K562 (cell line): ENCODE measurements around the gene SNX30. TPM values are rescaled to one million over a fixed set of nuclear protein-coding genes. Genes with fewer than 3 reads are reported as not detected.

Experiments
- ATAC-seq: fragments of 200-7000 bp; cut with Tn5 transposase; 3 replicates; pipeline ENCODE4 v1.9.1; 2020; ENCODE audit warnings: moderate library complexity
- BruUV-seq: library from RNA; stranded (reverse); fragments of 400-500 nt; replicated peaks from 2 replicates; lab custom pipeline; 2021; lab: Mats Ljungman, UMichigan
- CTCF ChIA-PET: fragments of 300-600 bp; formaldehyde crosslinking; extraction: SDS; loops from one replicate; lab custom pipeline; 2021; ENCODE audit warnings: low intra/inter-chr PET ratio; lab: Yijun Ruan, JAX
- POLR2A ChIA-PET: fragments of 300-600, 350-650 bp; sonication (Branson Sonifier 250); formaldehyde crosslinking; extraction: SDS; loops from one replicate; lab custom pipeline; 2021; ENCODE audit warnings: antibody characterized with exemption, inconsistent platforms; lab: Yijun Ruan, JAX
- DNase-seq, 4 experiments: peaks; one replicate each; pipeline versions ENCODE4 v3.0.0 to v3.0.0-alpha.2; 2011 to 2018; ENCODE audit warnings: low spot score in 3 of 4, mixed read lengths in 3 of 4; ENCODE audit errors: extremely low read depth in 1 of 4
- FAIRE-seq: peaks from 2 replicates; lab custom pipeline; 2011; peaks lifted over from hg19 to GRCh38; lab: Jason Lieb, UNC
- H2AFZ ChIP-seq: 2 replicates; pipeline ENCODE4 v1.6.0; 2011; ENCODE audit warnings: low read depth, low read length, control low read depth, inconsistent platforms
- H3K27ac ChIP-seq: fragments of 200-600 bp; 3 replicates; pipeline ENCODE4 v1.8.0; 2011; ENCODE audit warnings: low read depth, mild to moderate bottlenecking, control low read depth, inconsistent platforms, low read length, moderate library complexity, mixed read lengths; ENCODE audit errors: extremely low read depth
- H3K27me3 ChIP-seq, 2 experiments: fragments of 300-600 bp in 1 of 2; 2 replicates in 1 of 2; 3 replicates in 1 of 2; pipeline versions ENCODE4 v1.6.0 to v1.8.0; 2011; ENCODE audit warnings: inconsistent platforms in 2 of 2, low read length in 2 of 2, mild to moderate bottlenecking in 1 of 2, mixed read lengths in 1 of 2, moderate library complexity in 1 of 2; ENCODE audit not compliant: control insufficient read depth in 2 of 2, insufficient read depth in 2 of 2
- H3K36me3 ChIP-seq: fragments of 300-600 bp; 3 replicates; pipeline ENCODE4 v1.8.0; 2011; ENCODE audit warnings: mild to moderate bottlenecking, low read length, inconsistent platforms; ENCODE audit not compliant: control insufficient read depth, insufficient read depth
- H3K4me1 ChIP-seq, 2 experiments: fragments of 200-600 bp in 1 of 2; replicated peaks in 1 of 2; 2 replicates in 1 of 2; 3 replicates in 1 of 2; pipeline versions ENCODE4 v1.5.1 to v1.8.0; 2011; ENCODE audit warnings: inconsistent platforms in 2 of 2, low read length in 2 of 2, mild to moderate bottlenecking in 1 of 2, mixed read lengths in 1 of 2, moderate library complexity in 1 of 2; ENCODE audit not compliant: control insufficient read depth in 2 of 2, insufficient read depth in 2 of 2
- H3K4me2 ChIP-seq: 2 replicates; pipeline ENCODE4 v1.6.1; 2011; ENCODE audit warnings: low read length, control low read depth, inconsistent platforms, mixed read lengths; ENCODE audit not compliant: insufficient read depth
- H3K4me3 ChIP-seq: fragments of 200-600 bp; sonication (generic), shearing (Covaris generic); 2 replicates; pipeline ENCODE4 v1.5.1; 2016; ENCODE audit warnings: control low read depth, inconsistent platforms
- H3K79me2 ChIP-seq: fragments of 200-600 bp; 3 replicates; pipeline ENCODE4 v1.8.0; 2011; ENCODE audit warnings: low read length, inconsistent platforms; ENCODE audit not compliant: control insufficient read depth, insufficient read depth
- H3K9ac ChIP-seq, 2 experiments: 2 replicates each; pipeline versions ENCODE4 v1.6.0 to v1.6.1; 2011; ENCODE audit warnings: low read depth in 2 of 2, low read length in 2 of 2, control low read depth in 1 of 2, inconsistent platforms in 1 of 2, mild to moderate bottlenecking in 1 of 2, mixed read lengths in 1 of 2; ENCODE audit not compliant: insufficient read depth in 1 of 2
- H3K9me1 ChIP-seq: one replicate; pipeline ENCODE4 v1.6.0; 2011; ENCODE audit warnings: inconsistent platforms, mild to moderate bottlenecking, low read length, moderate library complexity; ENCODE audit not compliant: control insufficient read depth, insufficient read depth
- H3K9me3 ChIP-seq: replicated peaks from 2 replicates; pipeline ENCODE4 v1.5.1; 2011; ENCODE audit warnings: low read depth, low read length, inconsistent platforms; ENCODE audit not compliant: control insufficient read depth, insufficient read depth
- H4K20me1 ChIP-seq: replicated peaks from 2 replicates; pipeline ENCODE4 v1.6.1; 2011; ENCODE audit warnings: low read length, inconsistent platforms, mixed read lengths; ENCODE audit not compliant: control insufficient read depth, insufficient read depth
- CEBPZ ChIP-seq: fragments of 150-350 bp; IDR thresholded peaks from 2 replicates; pipeline ENCODE4 v1.6.1; 2014; ENCODE audit warnings: low read depth, mild to moderate bottlenecking, low read length, borderline replicate concordance
- CREB5 ChIP-seq: fragments of 250-450 bp; sonication (Bioruptor Pico); IDR thresholded peaks from 2 replicates; pipeline ENCODE4 v1.5.0; 2020; ENCODE audit warnings: mild to moderate bottlenecking
- HIVEP1 ChIP-seq: fragments of 250-450 bp; sonication (Bioruptor Pico); IDR thresholded peaks from 2 replicates; pipeline ENCODE4 v1.4.0; 2020; ENCODE audit warnings: mild to moderate bottlenecking
- KLF13 ChIP-seq: fragments of 450-650 bp; IDR thresholded peaks from 2 replicates; pipeline ENCODE4 v1.6.1; 2016; ENCODE audit warnings: missing genetic modification characterization, low read depth, mild to moderate bottlenecking, missing compliant biosample characterization, moderate library complexity, borderline replicate concordance
- NR1H2 ChIP-seq: sonication (generic); formaldehyde crosslinking; IDR thresholded peaks from 2 replicates; pipeline ENCODE4 v1.4.0; 2020; ENCODE audit warnings: mild to moderate bottlenecking, missing genetic modification reagents
- PHTF2 ChIP-seq: fragments of 250-450 bp; sonication (Bioruptor Pico); IDR thresholded peaks from 2 replicates; pipeline ENCODE4 v1.5.0; 2021; ENCODE audit warnings: mild to moderate bottlenecking
- PTRF ChIP-seq: fragments of 450-650 bp; IDR thresholded peaks from 2 replicates; pipeline ENCODE4 v1.6.1; 2016; ENCODE audit warnings: mild to moderate bottlenecking, missing genetic modification characterization, missing compliant biosample characterization
- THRAP3 ChIP-seq: fragments of 450-650 bp; IDR thresholded peaks from 2 replicates; pipeline ENCODE4 v1.6.1; 2016; ENCODE audit warnings: mild to moderate bottlenecking, inconsistent platforms, borderline replicate concordance
- ZNF232 ChIP-seq: sonication (generic); formaldehyde crosslinking; IDR thresholded peaks from 2 replicates; pipeline ENCODE4 v1.8.0; 2022; ENCODE audit warnings: mild to moderate bottlenecking, missing genetic modification reagents
- WGBS: fragments of 100-300 bp; shearing (Covaris generic); methylation state at CpG from one replicate; pipeline ENCODE4 v1.1.6; 2016; ENCODE audit warnings: low coverage, mixed read lengths; ENCODE audit not compliant: insufficient coverage; ENCODE audit errors: missing lambda C conversion rate; 5-methylcytosine and 5-hydroxymethylcytosine counted together
- in situ Hi-C: fragments of 300-500 bp; cut with MboI; formaldehyde crosslinking; loops from 4 replicates; pipeline ENCODE4 v1.15.0; 2018; ENCODE audit warnings: inconsistent platforms, mixed read lengths
- intact Hi-C: fragments of 100-400 bp; cut with micrococcal nuclease; formaldehyde crosslinking; loops from 2 replicates; pipeline ENCODE4 v1.14.2; 2022
- polyA plus RNA-seq, 8 experiments: library from polyadenylated mRNA; depleted of rRNA in 4 of 8; stranded (reverse) in 5 of 8; unstranded in 3 of 8; fragments of >200 nt; fragmentation: Nextera tagmentation in 2 of 8; fragmentation: Illumina TruSeq in 1 of 8; extraction: Ambion mirVana in 2 of 8; extraction: Trizol in 1 of 8; gene quantifications; 2 replicates each; pipeline versions ENCODE4 v1.2.1 to v1.2.3, GENCODE V29; 2011 to 2014; ENCODE audit warnings: inconsistent platforms in 1 of 8, missing spikeins in 1 of 8
- total RNA-seq, 7 experiments: library from RNA; depleted of rRNA in 6 of 7; stranded (reverse); fragments of >200 nt in 6 of 7; fragmentation: Illumina TruSeq in 2 of 7; extraction: Trizol in 2 of 7; gene quantifications; 2 replicates each; pipeline versions ENCODE4 v1.2.1 to v1.2.3, GENCODE V29; 2011 to 2021; ENCODE audit warnings: low replicate concordance in 1 of 7

SNX30 gene
- total and polyA plus RNA-seq, 9 of the 15 experiments (the other 6 are each of a cell fraction or from before 2014, with no cell fraction given) = 0.76 to 5.9 (median 3.3) TPM

- ChIA-PET POLR2A (interaction anchor here (1.7 kb wide), 1 partner anchor 30 kb away, joined by 4 read pairs; no protein-coding TSS in a partner anchor), CTCF (no interaction called here)
- intact Hi-C loops (no loop called here), in situ Hi-C loops (no loop called here)
- H3K79me2 ChIP-seq = no peaks in the 10 kb centered on the region
- no peaks in the 10 kb centered on the region for H4K20me1 ChIP-seq
- 0 out of 4 replicates have a peak overlapping the region, but pooled peaks of 1 of the 2 experiments have one; percentile 63 for H3K9ac ChIP-seq
- H3K4me1 ChIP-seq = peaks cover 4 to 8% of the 10 kb centered on the region in 2 experiments; a peak in 4 of 5 replicates
- H3K9me3 ChIP-seq = no peaks in the 10 kb centered on the region
- no peaks in the 10 kb centered on the region for H3K36me3 ChIP-seq
- WGBS = 52% methylated on average over 11 of the region's 14 CpGs
- no peaks in the 10 kb centered on the region for H3K9me1 ChIP-seq
- no peak overlapping the region for H3K4me3 ChIP-seq
- BruUV-seq = no TSS peak
- no peaks in the 10 kb centered on the region; a peak in 1 of 5 replicates for H3K27me3 ChIP-seq
- H2AFZ ChIP-seq = no peak overlapping the region
- no peak for FAIRE-seq
- DNase-seq = no peak
- H3K4me2 ChIP-seq = no peak overlapping the region
- TF ChIP-seq KLF13 (tag) = no peak
- TF ChIP-seq PHTF2 (CRISPR knock-in tag) = no peak
- TF ChIP-seq NR1H2 (CRISPR knock-in tag) = no peak
- no peak for TF ChIP-seq HIVEP1
- TF ChIP-seq ZNF232 (CRISPR knock-in tag) = no peak
- TF ChIP-seq PTRF (tag) = no peak
- no peak for TF ChIP-seq THRAP3
- no peak for TF ChIP-seq CREB5 (CRISPR knock-in tag)
- TF ChIP-seq CEBPZ = no peak
- H3K27ac ChIP-seq = no peak overlapping the region
- peak; percentile 25; the same call in 1 of the 3 replicates for ATAC-seq
These were observed 106.3 kb downstream of the SNX30 start for GRCh38 chr9:112856843-112857242.
